Cardiac muscle cell (in vitro differentiated cells and primary cell): Measurements from ENCODE around the gene FOSL2. TPM values are rescaled to one million over a fixed set of nuclear protein-coding genes. Genes with fewer than 3 reads are reported as not detected.

Experiments
- DNase-seq, 2 donors: peaks; one replicate each; pipeline versions ENCODE4 v3.0.0 to v3.0.0-alpha.2; 2010 to 2017; ENCODE audit warnings: low read depth in 1 of 2, low spot score in 1 of 2
- H3K27ac ChIP-seq: fragments of 200-600 bp; sonication (generic); 2 replicates; pipeline ENCODE4 v1.5.1; 2016
- H3K27me3 ChIP-seq: fragments of 200-600 bp; sonication (generic); 2 replicates; pipeline ENCODE4 v1.6.0; 2016; ENCODE audit warnings: control low read depth
- H3K36me3 ChIP-seq: fragments of 200-600 bp; sonication (generic); 2 replicates; pipeline ENCODE4 v1.5.1; 2016; ENCODE audit warnings: control low read depth
- H3K4me1 ChIP-seq: fragments of 200-600 bp; sonication (generic); 2 replicates; pipeline ENCODE4 v1.8.1; 2017; ENCODE audit warnings: low read depth, mild to moderate bottlenecking, mixed run types
- H3K4me3 ChIP-seq: fragments of 200-600 bp; sonication (generic); 2 replicates; pipeline ENCODE4 v1.5.1; 2016; ENCODE audit warnings: mild to moderate bottlenecking
- H3K9me3 ChIP-seq: fragments of 200-600 bp; sonication (generic); 2 replicates; pipeline ENCODE4 v1.5.1; 2017; ENCODE audit warnings: low read depth, mild to moderate bottlenecking, control low read depth
- polyA plus RNA-seq: library from polyadenylated mRNA; unstranded; fragments of >200 nt; fragmentation: Nextera tagmentation; extraction: Ambion mirVana; gene quantifications from 2 replicates; pipeline ENCODE4 v1.2.1, GENCODE V29; 2016
- total RNA-seq: library from RNA; depleted of rRNA; stranded (reverse); fragments of >200 nt; gene quantifications from 2 replicates; pipeline ENCODE4 v1.2.3, GENCODE V29; 2016
- TF ChIP-seq, protein P1 (sequence below): IDR thresholded peaks from 2 replicates; pipeline ENCODE4 v1.5.1; 2012; ENCODE audit warnings: low read depth, mild to moderate bottlenecking, low read length

The FOSL2 gene
- total and polyA plus RNA-seq, 2 experiments from 2014 or later, result 2.0 to 3.5 TPM

- TF ChIP-seq, protein P1, sequence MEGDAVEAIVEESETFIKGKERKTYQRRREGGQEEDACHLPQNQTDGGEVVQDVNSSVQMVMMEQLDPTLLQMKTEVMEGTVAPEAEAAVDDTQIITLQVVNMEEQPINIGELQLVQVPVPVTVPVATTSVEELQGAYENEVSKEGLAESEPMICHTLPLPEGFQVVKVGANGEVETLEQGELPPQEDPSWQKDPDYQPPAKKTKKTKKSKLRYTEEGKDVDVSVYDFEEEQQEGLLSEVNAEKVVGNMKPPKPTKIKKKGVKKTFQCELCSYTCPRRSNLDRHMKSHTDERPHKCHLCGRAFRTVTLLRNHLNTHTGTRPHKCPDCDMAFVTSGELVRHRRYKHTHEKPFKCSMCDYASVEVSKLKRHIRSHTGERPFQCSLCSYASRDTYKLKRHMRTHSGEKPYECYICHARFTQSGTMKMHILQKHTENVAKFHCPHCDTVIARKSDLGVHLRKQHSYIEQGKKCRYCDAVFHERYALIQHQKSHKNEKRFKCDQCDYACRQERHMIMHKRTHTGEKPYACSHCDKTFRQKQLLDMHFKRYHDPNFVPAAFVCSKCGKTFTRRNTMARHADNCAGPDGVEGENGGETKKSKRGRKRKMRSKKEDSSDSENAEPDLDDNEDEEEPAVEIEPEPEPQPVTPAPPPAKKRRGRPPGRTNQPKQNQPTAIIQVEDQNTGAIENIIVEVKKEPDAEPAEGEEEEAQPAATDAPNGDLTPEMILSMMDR, result no peak
- no peak for DNase-seq
- Histone ChIP-seq H3K27ac (no peak overlapping the region), H3K4me3 (no peak overlapping the region), H3K4me1 (peaks cover 3% of the 10 kb centered on the region), H3K9me3 (no peaks in the 10 kb centered on the region), H3K27me3 (no peaks in the 10 kb centered on the region), H3K36me3 (no peaks in the 10 kb centered on the region)
These were observed 26.3 kb downstream of the FOSL2 start for GRCh38 chr2:28419003-28419402.

- TF ChIP-seq, protein P1, result no peak
- no peak overlapping the region for H3K27ac ChIP-seq
- H3K27me3 ChIP-seq, result no peaks in the 10 kb centered on the region
- H3K4me1 ChIP-seq, result peaks cover 3% of the 10 kb centered on the region
- no peaks in the 10 kb centered on the region for H3K36me3 ChIP-seq
- DNase-seq, result no peak
- H3K9me3 ChIP-seq, result no peaks in the 10 kb centered on the region
- H3K4me3 ChIP-seq, result no peak overlapping the region
These were observed 27.0 kb downstream of the FOSL2 start for GRCh38 chr2:28419443-28420270.

GRCh38 chr2:28420722-28421121 lies 28.1 kb downstream of the FOSL2 start:
- Histone ChIP-seq H3K36me3 (no peaks in the 10 kb centered on the region), H3K4me1 (peaks cover 3% of the 10 kb centered on the region), H3K4me3 (no peak overlapping the region), H3K27ac (no peak overlapping the region), H3K9me3 (no peaks in the 10 kb centered on the region), H3K27me3 (no peaks in the 10 kb centered on the region)
- DNase-seq, result no peak
- TF ChIP-seq, protein P1, result no peak

GRCh38 chr2:28422908-28423741 lies 30.5 kb downstream of the FOSL2 start:
- Histone ChIP-seq H3K4me1 (peaks cover 3% of the 10 kb centered on the region), H3K27ac (no peak overlapping the region), H3K9me3 (no peaks in the 10 kb centered on the region), H3K27me3 (no peaks in the 10 kb centered on the region), H3K36me3 (no peaks in the 10 kb centered on the region), H3K4me3 (no peak overlapping the region)
- TF ChIP-seq, protein P1, result no peak
- no peak for DNase-seq

- TF ChIP-seq, protein P1, result no peak
- Histone ChIP-seq H3K36me3 (no peaks in the 10 kb centered on the region), H3K4me1 (peaks cover 3% of the 10 kb centered on the region), H3K27me3 (no peaks in the 10 kb centered on the region), H3K27ac (no peak overlapping the region), H3K4me3 (no peak overlapping the region), H3K9me3 (no peaks in the 10 kb centered on the region)
- no peak for DNase-seq
These were observed 31.4 kb downstream of the FOSL2 start for GRCh38 chr2:28423856-28424605.
